Heart left ventricle (tissue), 13 donors: ENCODE results near the gene C1QTNF6.

Experiments
- POLR2A ChIP-seq, 2 donors: fragments of 450-650 bp; IDR thresholded peaks; one replicate each; pipeline ENCODE4 v1.6.1; 2017; ENCODE audit warnings: antibody characterized with exemption in 2 of 2, mild to moderate bottlenecking in 2 of 2, moderate library complexity in 2 of 2
- TF ChIP-seq, protein P1 (sequence below), 12 donors: fragments of 200-600 bp; sonication (generic) in 4 of 12; IDR thresholded peaks; one replicate each; pipeline versions ENCODE4 v1.5.0 to v1.8.0; 2018 to 2022; ENCODE audit warnings: antibody characterized with exemption in 12 of 12, mild to moderate bottlenecking in 5 of 12
- donor health status: ischemic (EF 13 %, LVEDD 7.1; RV severe dilation, severe dysfunction).
- donor health status: DM: no; HTN: yes; CAD: no.
- donor health status: DM: no; HTN: no; CAD: no.
- donor health status: ischemic (EF 25% LVEDD 6.9; RV normal size, moderate dysfunction).
- donor health status: ischemic (EF 25% LVEDD 5.7; RV mildly dilated, moderate dysfunction).
- donor health status: ischemic (EF 35%, LVEDD 5.7; RV mildly dilated, moderate dysfunction).
- donor health status: nonischemic (EF 11% LVEDD 7.7; RV severe dilation, severe dysfunction).
- donor health status: DM: yes; HTN: yes; CAD: no.
- donor health status: PGD.
- donor health status: ischemic (EF 29% LVEDD 5.4; RV normal size, mild dysfunction).
- donor health status: nonischemic (EF 23%, LVEDD 6.1; RV moderate dilation, normal function).

DNA sequence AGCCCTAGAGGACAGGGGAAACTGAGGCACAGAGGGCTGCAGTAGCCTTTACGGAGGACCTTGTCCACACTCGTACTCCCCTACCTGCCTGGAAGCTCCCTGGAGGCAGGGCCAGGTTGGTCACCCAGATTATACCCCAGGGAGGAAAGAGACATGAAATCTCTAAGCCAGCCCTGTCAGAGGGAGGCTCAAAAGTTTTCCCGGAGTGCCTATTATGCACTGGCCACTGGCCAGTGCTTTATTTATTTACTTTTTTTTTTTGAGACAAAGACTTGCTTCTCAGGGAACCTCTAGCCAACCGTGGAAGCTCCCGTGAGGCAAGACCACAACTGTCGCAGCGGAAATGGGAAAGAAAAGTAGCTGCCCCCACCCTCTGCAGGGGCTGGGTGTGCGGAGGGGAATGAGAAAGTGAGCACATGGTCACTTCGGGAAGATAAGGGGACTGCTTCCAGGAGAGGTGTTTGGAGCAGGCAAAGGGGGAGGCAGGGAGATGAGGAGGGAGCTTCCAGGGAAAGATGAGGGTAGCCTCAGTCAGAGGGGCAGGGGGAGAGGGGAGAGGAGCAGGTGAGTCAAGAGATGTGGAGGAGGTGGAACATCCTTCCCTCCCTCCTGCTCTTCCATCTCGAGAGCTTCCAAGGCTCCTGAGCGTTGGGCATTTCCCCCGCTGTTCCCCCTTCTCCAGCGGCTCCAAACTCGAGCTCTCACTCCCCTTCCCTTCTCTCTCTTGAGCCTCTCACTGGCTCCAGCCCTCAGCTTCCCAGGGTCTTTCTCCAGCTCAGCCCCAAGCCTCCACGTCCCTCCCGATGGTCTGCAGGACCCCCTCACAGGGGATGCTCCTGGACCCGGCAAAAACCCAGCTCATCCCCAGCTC lies 42.6 kb downstream of the C1QTNF6 start:
- TF ChIP-seq POLR2A (IDR thresholded peaks at IDR 0.05) = no peak
- TF ChIP-seq, protein P1, sequence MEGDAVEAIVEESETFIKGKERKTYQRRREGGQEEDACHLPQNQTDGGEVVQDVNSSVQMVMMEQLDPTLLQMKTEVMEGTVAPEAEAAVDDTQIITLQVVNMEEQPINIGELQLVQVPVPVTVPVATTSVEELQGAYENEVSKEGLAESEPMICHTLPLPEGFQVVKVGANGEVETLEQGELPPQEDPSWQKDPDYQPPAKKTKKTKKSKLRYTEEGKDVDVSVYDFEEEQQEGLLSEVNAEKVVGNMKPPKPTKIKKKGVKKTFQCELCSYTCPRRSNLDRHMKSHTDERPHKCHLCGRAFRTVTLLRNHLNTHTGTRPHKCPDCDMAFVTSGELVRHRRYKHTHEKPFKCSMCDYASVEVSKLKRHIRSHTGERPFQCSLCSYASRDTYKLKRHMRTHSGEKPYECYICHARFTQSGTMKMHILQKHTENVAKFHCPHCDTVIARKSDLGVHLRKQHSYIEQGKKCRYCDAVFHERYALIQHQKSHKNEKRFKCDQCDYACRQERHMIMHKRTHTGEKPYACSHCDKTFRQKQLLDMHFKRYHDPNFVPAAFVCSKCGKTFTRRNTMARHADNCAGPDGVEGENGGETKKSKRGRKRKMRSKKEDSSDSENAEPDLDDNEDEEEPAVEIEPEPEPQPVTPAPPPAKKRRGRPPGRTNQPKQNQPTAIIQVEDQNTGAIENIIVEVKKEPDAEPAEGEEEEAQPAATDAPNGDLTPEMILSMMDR (IDR thresholded peaks at IDR 0.05) = no peak
